GM12875 (cell line): ENCODE results near the gene C19orf33.

Source experiments
- H3K4me3 ChIP-seq: one replicate; pipeline ENCODE4 v1.5.1; 2011; ENCODE audit warnings: low read depth, low read length, control low read depth
- TF ChIP-seq, protein P1 (sequence below): IDR thresholded peaks from 2 replicates; pipeline ENCODE4 v1.5.1; 2011; ENCODE audit warnings: low read depth, mild to moderate bottlenecking, control low read depth, inconsistent platforms, low read length, moderate library complexity, borderline replicate concordance; ENCODE audit not compliant: insufficient read depth

C19orf33 gene

GRCh38 chr19:38273499-38273898 is 30.6 kb upstream of the C19orf33 start:
- TF ChIP-seq, protein P1, sequence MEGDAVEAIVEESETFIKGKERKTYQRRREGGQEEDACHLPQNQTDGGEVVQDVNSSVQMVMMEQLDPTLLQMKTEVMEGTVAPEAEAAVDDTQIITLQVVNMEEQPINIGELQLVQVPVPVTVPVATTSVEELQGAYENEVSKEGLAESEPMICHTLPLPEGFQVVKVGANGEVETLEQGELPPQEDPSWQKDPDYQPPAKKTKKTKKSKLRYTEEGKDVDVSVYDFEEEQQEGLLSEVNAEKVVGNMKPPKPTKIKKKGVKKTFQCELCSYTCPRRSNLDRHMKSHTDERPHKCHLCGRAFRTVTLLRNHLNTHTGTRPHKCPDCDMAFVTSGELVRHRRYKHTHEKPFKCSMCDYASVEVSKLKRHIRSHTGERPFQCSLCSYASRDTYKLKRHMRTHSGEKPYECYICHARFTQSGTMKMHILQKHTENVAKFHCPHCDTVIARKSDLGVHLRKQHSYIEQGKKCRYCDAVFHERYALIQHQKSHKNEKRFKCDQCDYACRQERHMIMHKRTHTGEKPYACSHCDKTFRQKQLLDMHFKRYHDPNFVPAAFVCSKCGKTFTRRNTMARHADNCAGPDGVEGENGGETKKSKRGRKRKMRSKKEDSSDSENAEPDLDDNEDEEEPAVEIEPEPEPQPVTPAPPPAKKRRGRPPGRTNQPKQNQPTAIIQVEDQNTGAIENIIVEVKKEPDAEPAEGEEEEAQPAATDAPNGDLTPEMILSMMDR = no peak
- H3K4me3 ChIP-seq = no peak overlapping the region

GRCh38 chr19:38274739-38275138 is 29.3 kb upstream of the C19orf33 start:
- TF ChIP-seq, protein P1 = no peak
- H3K4me3 ChIP-seq = no peak overlapping the region

DNA sequence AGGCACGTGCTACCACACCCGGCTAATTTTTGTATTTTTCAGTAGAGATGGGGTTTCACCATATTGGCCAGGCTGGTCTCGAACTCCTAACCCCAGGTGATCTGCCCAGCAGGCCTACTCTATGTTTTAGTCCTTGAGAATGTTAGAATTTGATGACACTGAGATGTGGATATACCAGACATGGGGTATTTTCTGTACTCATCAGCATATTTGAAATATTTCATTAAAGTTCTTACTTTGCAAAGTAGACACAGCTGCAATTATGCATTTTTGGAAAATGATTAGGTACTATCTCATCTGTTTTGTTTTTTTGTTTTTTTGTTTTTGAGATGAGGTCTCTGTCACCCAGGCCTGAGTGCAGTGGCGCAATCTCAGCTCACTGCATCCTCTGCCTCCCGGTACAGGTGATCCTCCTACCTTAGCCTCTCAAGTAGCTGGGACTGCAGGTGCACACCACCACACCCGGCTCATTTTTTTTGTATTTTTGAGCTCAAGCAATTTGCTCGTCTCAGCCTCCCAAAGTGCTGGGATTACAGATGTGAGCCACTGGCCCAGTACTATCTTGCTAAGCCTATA is 27.0 kb upstream of the C19orf33 start:
- no peak overlapping the region for H3K4me3 ChIP-seq
- TF ChIP-seq, protein P1 = no peak

DNA sequence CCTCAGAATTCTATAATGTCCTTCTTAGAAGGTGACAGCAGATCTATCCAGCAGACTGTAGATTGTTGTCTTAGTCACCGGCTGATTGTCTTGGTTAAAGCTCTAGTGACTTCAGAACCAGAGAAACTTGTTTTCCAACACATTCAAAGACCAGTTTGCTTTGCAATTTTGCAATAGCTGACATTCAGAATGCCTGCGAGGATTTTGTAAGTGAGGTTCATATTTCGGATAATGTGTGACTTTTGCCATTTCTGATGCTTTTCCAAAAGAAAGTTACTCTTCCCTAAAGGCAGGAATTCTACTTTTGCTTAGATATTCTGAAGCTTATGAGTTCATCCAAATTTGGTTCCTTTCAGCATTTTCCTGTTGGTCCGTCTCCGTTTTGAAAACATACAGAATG is 26.5 kb upstream of the C19orf33 start:
- H3K4me3 ChIP-seq = no peak overlapping the region
- TF ChIP-seq, protein P1 = no peak

DNA sequence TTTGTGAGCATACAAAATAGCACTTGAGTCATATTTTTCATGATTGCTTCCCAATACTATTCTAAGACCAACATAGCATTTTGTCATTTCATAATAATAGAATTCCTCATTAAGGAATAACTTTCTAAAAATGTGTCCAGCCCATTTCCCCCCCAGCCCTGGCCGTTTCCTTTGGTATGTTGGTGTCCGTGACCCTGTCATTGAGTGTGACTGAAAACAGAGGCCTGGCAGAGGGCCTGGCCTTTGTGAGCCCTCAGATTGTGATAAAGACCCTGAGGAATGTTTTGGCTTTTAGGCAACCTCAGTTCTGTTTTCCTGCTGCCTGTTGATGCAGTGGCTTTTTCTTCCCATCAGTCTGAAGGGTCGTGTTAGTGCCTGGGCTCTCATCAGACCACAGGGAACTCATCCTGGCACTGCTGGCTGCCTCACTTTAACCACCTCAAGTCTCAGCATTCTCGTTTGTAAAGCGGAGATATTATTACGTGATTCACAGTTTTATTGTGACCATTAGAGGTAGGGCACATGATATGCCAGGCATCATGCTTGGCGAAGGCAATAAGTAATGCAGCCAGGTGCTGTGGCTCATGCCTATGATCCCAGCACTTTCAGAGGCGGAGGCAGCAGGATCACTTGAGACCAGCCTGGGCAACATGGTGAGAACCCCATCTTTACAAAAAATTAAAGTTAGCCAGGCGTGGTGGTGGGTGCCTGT is 25.9 kb upstream of the C19orf33 start:
- H3K4me3 ChIP-seq = no peak overlapping the region
- TF ChIP-seq, protein P1 = no peak

DNA sequence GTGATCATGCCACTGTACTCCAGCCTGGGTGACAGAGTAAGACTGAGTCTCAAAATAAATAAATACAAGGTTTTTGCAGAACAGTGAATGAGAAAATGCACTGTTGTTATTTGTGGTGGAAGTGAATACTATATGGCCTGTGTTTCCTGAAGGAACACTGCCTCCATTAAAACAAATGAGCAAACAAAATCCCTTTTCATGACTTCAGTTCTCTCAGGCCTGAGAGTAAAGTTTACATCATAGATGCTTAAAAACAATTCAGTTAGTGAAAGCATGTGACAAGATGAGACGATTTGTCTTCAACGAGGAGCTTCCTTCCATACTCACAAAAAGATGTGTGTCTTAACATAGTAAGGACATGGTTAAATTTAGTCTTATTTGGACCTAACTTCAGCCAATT is 25.3 kb upstream of the C19orf33 start:
- TF ChIP-seq, protein P1 = no peak
- H3K4me3 ChIP-seq = no peak overlapping the region
